CD4-positive, alpha-beta T cell (primary cell): ENCODE measurements around the gene MAGEB17. TPM values are rescaled to one million over a fixed set of nuclear protein-coding genes. Genes with fewer than 3 reads are reported as not detected.

Source experiments
- ATAC-seq: fragments of 200-7000 bp; cut with Tn5 transposase; one replicate; pipeline ENCODE4 v1.10.0; 2022; ENCODE audit warnings: mild to moderate bottlenecking; ENCODE audit not compliant: poor library complexity
- CTCF ChIA-PET: fragments of 350-600 bp; sonication (Branson Sonifier 250); formaldehyde crosslinking; loops from one replicate; lab custom pipeline; 2021; ENCODE audit warnings: antibody characterized with exemption, inconsistent platforms; lab: Charles Lee
- POLR2A ChIA-PET: fragments of 350-600 bp; sonication (Branson Sonifier 250); formaldehyde crosslinking; loops from one replicate; lab custom pipeline; 2021; ENCODE audit warnings: antibody characterized with exemption, inconsistent platforms; lab: Charles Lee
- DNase-seq, 14 experiments: peaks; one replicate each; pipeline ENCODE4 v3.0.0-alpha.2; 2013 to 2020; ENCODE audit warnings: mixed read lengths in 2 of 14
- H3K27ac ChIP-seq, 2 donors: one replicate each; pipeline versions ENCODE4 v1.5.1 to v1.7.0; 2013; ENCODE audit warnings: low read length in 2 of 2, low read depth in 1 of 2, mild to moderate bottlenecking in 1 of 2
- H3K27me3 ChIP-seq, 2 experiments: 1 replicate in 1 of 2; 2 replicates in 1 of 2; pipeline versions ENCODE4 v1.6.1 to v1.7.0; 2013; ENCODE audit warnings: low read length in 2 of 2, control low read depth in 1 of 2, mild to moderate bottlenecking in 1 of 2, moderate library complexity in 1 of 2; ENCODE audit not compliant: insufficient read depth in 2 of 2, control insufficient read depth in 1 of 2
- H3K36me3 ChIP-seq: one replicate; pipeline ENCODE4 v1.6.1; 2013; ENCODE audit warnings: low read length, control low read depth; ENCODE audit not compliant: insufficient read depth
- H3K4me1 ChIP-seq: one replicate; pipeline ENCODE4 v1.6.1; 2013; ENCODE audit warnings: low read length, control low read depth; ENCODE audit not compliant: insufficient read depth
- H3K4me3 ChIP-seq: one replicate; pipeline ENCODE4 v1.5.1; 2013; ENCODE audit warnings: mild to moderate bottlenecking, low read length, moderate library complexity
- H3K9me3 ChIP-seq, 2 experiments: 1 replicate in 1 of 2; 2 replicates in 1 of 2; pipeline versions ENCODE4 v1.6.1 to v1.7.0; 2013; ENCODE audit warnings: low read length in 2 of 2, mild to moderate bottlenecking in 2 of 2, control low read depth in 1 of 2, moderate library complexity in 1 of 2; ENCODE audit not compliant: control insufficient read depth in 1 of 2, insufficient read depth in 1 of 2
- H3K27ac Mint-ChIP-seq: one replicate; pipeline ENCODE4 v1.8.0; 2020; ENCODE audit warnings: mixed read lengths
- H3K27me3 Mint-ChIP-seq: one replicate; pipeline ENCODE4 v1.8.0; 2021; ENCODE audit warnings: mixed read lengths
- H3K36me3 Mint-ChIP-seq: one replicate; pipeline ENCODE4 v1.8.0; 2021; ENCODE audit warnings: low read depth, mixed read lengths
- H3K4me1 Mint-ChIP-seq: one replicate; pipeline ENCODE4 v1.8.0; 2021; ENCODE audit warnings: low read depth, mixed read lengths
- H3K4me3 Mint-ChIP-seq: one replicate; pipeline ENCODE4 v1.8.0; 2020; ENCODE audit warnings: mild to moderate bottlenecking, mixed read lengths
- H3K9me3 Mint-ChIP-seq: one replicate; pipeline ENCODE4 v1.8.0; 2020; ENCODE audit warnings: mixed read lengths
- CTCF ChIP-seq: fragments of 200-600 bp; IDR thresholded peaks from one replicate; pipeline ENCODE4 v1.8.0; 2022; ENCODE audit warnings: antibody characterized with exemption, mild to moderate bottlenecking
- intact Hi-C, 2 experiments: fragments of 100-400 bp; cut with DNase I in 1 of 2; cut with micrococcal nuclease in 1 of 2; formaldehyde crosslinking; loops; one replicate each; pipeline versions ENCODE4 v1.15.1 to v1.9.0; 2023 to 2025; cut with DNase I, micrococcal nuclease
- total RNA-seq, 174 experiments: library from RNA in 2 of 174; stranded (reverse) in 2 of 174; gene quantifications; one replicate each; pipeline ENCODE4 v1.2.3 and lab custom pipeline; 2021 to 2026

The MAGEB17 gene
- total RNA-seq, 2 experiments from 2014 or later: not detected

- intact Hi-C loops: no loop called here
- Mint-ChIP-seq H3K4me3 (no peak overlapping the region), H3K36me3 (no peaks in the 10 kb centered on the region), H3K9me3 (no peaks in the 10 kb centered on the region), H3K27me3 (no peaks in the 10 kb centered on the region), H3K27ac (no peak overlapping the region), H3K4me1 (no peaks in the 10 kb centered on the region)
- ChIA-PET CTCF (no interaction called here), POLR2A (no interaction called here)
- Histone ChIP-seq H3K27me3 (no peaks in the 10 kb centered on the region), H3K27ac (no peak overlapping the region), H3K9me3 (no peaks in the 10 kb centered on the region), H3K4me1 (no peaks in the 10 kb centered on the region), H3K4me3 (no peak overlapping the region), H3K36me3 (no peaks in the 10 kb centered on the region)
- DNase-seq (no peak), ATAC-seq (no peak)
- TF ChIP-seq CTCF: no peak
Observed at GRCh38 chrX:16215660-16216059, 48.4 kb downstream of the MAGEB17 start.

Other genes starting within 250 kb of the MAGEB17 start
- gene GRPR, start 43.9 kb upstream of the MAGEB17 start, total RNA-seq: under 1 TPM; 0.20 to 0.22 TPM